Measurements from ENCODE around the gene SCAI.

The SCAI gene

GRCh38 chr9:125146247-125146646 is 2.9 kb upstream of the SCAI start:
- ATAC-seq, result no peak
- TF ChIP-seq SNAI2 (CRISPR knock-in tag; IDR thresholded peaks at IDR 0.05) (no peak), TCF4 (CRISPR knock-in tag; IDR thresholded peaks at IDR 0.05; ENCODE audit: borderline replicate concordance) (no peak), GLIS3 (CRISPR knock-in tag; IDR thresholded peaks at IDR 0.05) (no peak), RARB (CRISPR knock-in tag; IDR thresholded peaks at IDR 0.05) (no peak), OSR1 (CRISPR knock-in tag; IDR thresholded peaks at IDR 0.05) (no peak), ARNTL (CRISPR knock-in tag; IDR thresholded peaks at IDR 0.05; ENCODE audit: borderline replicate concordance, low read depth) (no peak), ZFP3 (CRISPR knock-in tag; IDR thresholded peaks at IDR 0.05) (no peak), POU6F1 (CRISPR knock-in tag; IDR thresholded peaks at IDR 0.05; ENCODE audit: borderline replicate concordance, low read depth) (no peak), CSDC2 (CRISPR knock-in tag; IDR thresholded peaks at IDR 0.05) (no peak), ISL1 (CRISPR knock-in tag; IDR thresholded peaks at IDR 0.05) (no peak), BACH2 (CRISPR knock-in tag; IDR thresholded peaks at IDR 0.05; ENCODE audit: borderline replicate concordance) (no peak)

- no peak for ATAC-seq
- TF ChIP-seq TSHZ2 (CRISPR knock-in tag; IDR thresholded peaks at IDR 0.05) (no peak), ZFP30 (CRISPR knock-in tag; IDR thresholded peaks at IDR 0.05) (no peak)
Measured at GRCh38 chr9:125145425-125145824, 2.1 kb upstream of the SCAI start.

- TF ChIP-seq CSRNP3 (CRISPR knock-in tag; IDR thresholded peaks at IDR 0.05) (no peak), ZC3H10 (CRISPR knock-in tag; IDR thresholded peaks at IDR 0.05) (no peak), SNAI2 (CRISPR knock-in tag; IDR thresholded peaks at IDR 0.05) (no peak), CSDC2 (CRISPR knock-in tag; IDR thresholded peaks at IDR 0.05) (no peak), TCF4 (CRISPR knock-in tag; IDR thresholded peaks at IDR 0.05; ENCODE audit: borderline replicate concordance) (no peak), ISL1 (CRISPR knock-in tag; IDR thresholded peaks at IDR 0.05) (no peak), ZNF565 (CRISPR knock-in tag; conservative IDR thresholded peaks at IDR 0.05; ENCODE audit: low read depth) (no peak), OSR1 (CRISPR knock-in tag; IDR thresholded peaks at IDR 0.05) (no peak), ZNF70 (CRISPR knock-in tag; IDR thresholded peaks at IDR 0.05) (no peak), POU6F1 (CRISPR knock-in tag; IDR thresholded peaks at IDR 0.05; ENCODE audit: borderline replicate concordance, low read depth) (no peak), TOX (CRISPR knock-in tag; IDR thresholded peaks at IDR 0.05; ENCODE audit: borderline replicate concordance) (no peak), BACH2 (CRISPR knock-in tag; IDR thresholded peaks at IDR 0.05; ENCODE audit: borderline replicate concordance) (no peak), CREB5 (CRISPR knock-in tag; IDR thresholded peaks at IDR 0.05; ENCODE audit: low read depth) (no peak)
- ATAC-seq, result no peak
Measured at GRCh38 chr9:125142560-125143376, 560 bp downstream of the SCAI start.

Measured in SK-N-SH treated with all-trans-retinoic acid at 6 μM for 48 hours (cell line).